Measurements from ENCODE around the gene FXYD2. TPM values are rescaled to one million over a fixed set of nuclear protein-coding genes. Genes with fewer than 3 reads are reported as not detected.
A peak's percentile ranks its signal among the peaks of the same experiment; 100 is the strongest.

The FXYD2 gene
- total and polyA plus RNA-seq, 2 of the 13 experiments (the other 11 are each of a cell fraction or from before 2014, with no cell fraction given), result 45.9 to 106 TPM

DNA sequence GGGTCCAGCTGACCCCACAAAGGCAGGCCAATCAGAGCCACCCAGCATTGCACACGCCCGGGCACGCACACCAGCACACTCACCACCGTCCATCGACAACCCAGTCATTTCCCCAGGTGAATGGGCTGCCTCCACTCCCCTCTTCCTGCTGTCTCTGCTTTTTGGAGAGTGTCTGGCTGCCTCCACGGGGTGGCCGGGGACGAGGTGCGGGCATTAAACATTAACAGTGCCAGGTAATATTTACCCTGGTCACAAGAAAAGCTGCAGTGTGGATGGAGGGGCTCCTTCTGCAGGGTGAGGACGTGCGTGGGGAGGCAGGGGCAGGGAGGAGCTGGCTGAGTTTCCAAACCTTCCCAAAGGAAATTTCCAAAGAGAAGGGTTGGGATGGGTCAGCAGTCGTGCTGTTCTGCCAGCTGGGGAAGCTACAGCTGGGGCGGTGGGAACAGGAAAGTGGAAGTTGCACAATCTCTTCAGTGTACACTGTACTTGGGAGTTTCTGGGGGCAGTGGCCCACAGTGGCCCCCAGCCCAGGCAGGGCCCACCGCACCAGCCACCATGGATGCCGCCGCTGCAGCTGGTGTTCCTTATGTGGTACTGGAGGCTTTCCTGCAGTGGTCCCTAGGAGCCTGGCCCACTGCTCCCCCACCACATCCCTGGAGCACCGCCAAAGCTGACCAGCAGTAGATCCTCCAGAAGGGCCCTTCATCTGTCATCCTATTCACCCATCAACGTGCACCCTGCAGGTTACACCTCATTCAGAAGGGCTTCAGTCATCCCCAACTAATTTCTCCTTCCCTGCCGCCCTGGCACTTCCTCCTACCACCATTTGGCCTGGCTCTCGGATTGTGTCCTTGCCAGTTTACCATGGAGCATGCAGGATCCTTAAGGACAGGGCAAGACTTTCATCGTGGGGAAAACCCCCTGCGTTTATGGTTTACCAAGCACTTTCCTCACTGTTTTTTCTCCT is at the start of gene FXYD2 (continued):
- TF ChIP-seq, protein P1, sequence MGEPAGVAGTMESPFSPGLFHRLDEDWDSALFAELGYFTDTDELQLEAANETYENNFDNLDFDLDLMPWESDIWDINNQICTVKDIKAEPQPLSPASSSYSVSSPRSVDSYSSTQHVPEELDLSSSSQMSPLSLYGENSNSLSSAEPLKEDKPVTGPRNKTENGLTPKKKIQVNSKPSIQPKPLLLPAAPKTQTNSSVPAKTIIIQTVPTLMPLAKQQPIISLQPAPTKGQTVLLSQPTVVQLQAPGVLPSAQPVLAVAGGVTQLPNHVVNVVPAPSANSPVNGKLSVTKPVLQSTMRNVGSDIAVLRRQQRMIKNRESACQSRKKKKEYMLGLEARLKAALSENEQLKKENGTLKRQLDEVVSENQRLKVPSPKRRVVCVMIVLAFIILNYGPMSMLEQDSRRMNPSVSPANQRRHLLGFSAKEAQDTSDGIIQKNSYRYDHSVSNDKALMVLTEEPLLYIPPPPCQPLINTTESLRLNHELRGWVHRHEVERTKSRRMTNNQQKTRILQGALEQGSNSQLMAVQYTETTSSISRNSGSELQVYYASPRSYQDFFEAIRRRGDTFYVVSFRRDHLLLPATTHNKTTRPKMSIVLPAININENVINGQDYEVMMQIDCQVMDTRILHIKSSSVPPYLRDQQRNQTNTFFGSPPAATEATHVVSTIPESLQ (CRISPR knock-in tag; conservative IDR thresholded peaks at IDR 0.05), result no peak
- TF ChIP-seq TBL1XR1 (IDR thresholded peaks at IDR 0.05; ENCODE audit: borderline replicate concordance, low read length, partially characterized antibody) (no peak), ELF1 (CRISPR knock-in tag; IDR thresholded peaks at IDR 0.05) (no peak), SNAPC5 (CRISPR knock-in tag; IDR thresholded peaks at IDR 0.05; ENCODE audit: borderline replicate concordance) (no peak), ZNF33A (CRISPR knock-in tag; IDR thresholded peaks at IDR 0.05; ENCODE audit: borderline replicate concordance) (no peak), FOXA1 (IDR thresholded peaks at IDR 0.05) (no peak), FOXA1 (CRISPR knock-in tag; IDR thresholded peaks at IDR 0.05) (no peak), PPARG (CRISPR knock-in tag; conservative IDR thresholded peaks at IDR 0.05) (no peak), ZNF569 (CRISPR knock-in tag; IDR thresholded peaks at IDR 0.05; ENCODE audit: borderline replicate concordance) (no peak), ZNF337 (CRISPR knock-in tag; IDR thresholded peaks at IDR 0.05; ENCODE audit: borderline replicate concordance, low read depth) (no peak), NR2F6 (IDR thresholded peaks at IDR 0.05) (no peak), NR2F6 (CRISPR knock-in tag; IDR thresholded peaks at IDR 0.05) (no peak), TOE1 (CRISPR knock-in tag; IDR thresholded peaks at IDR 0.05) (no peak), ZNF441 (CRISPR knock-in tag; IDR thresholded peaks at IDR 0.05; ENCODE audit: borderline replicate concordance) (no peak), JUND (CRISPR knock-in tag; IDR thresholded peaks at IDR 0.05) (no peak), EZH2 (conservative IDR thresholded peaks at IDR 0.05; ENCODE audit: low read depth, low read length) (no peak), HOXA7 (CRISPR knock-in tag; IDR thresholded peaks at IDR 0.05) (no peak), TRIM22 (IDR thresholded peaks at IDR 0.05) (no peak), ZSCAN31 (CRISPR knock-in tag; IDR thresholded peaks at IDR 0.05; ENCODE audit: low read depth) (no peak), ZNF546 (CRISPR knock-in tag; conservative IDR thresholded peaks at IDR 0.05) (no peak), SUZ12 (IDR thresholded peaks at IDR 0.05; ENCODE audit: low read depth, low read length) (no peak), ZBTB34 (CRISPR knock-in tag; IDR thresholded peaks at IDR 0.05) (0 out of 2 replicates have a peak, but pooled peaks have one; percentile 44), FOXO1 (CRISPR knock-in tag; IDR thresholded peaks at IDR 0.05) (no peak), ZNF274 (CRISPR knock-in tag; IDR thresholded peaks at IDR 0.05) (peak; percentile 67; the same call in 1 of the 2 replicates), ZNF777 (CRISPR knock-in tag; IDR thresholded peaks at IDR 0.05) (no peak)
- TF ChIP-seq, protein P2, sequence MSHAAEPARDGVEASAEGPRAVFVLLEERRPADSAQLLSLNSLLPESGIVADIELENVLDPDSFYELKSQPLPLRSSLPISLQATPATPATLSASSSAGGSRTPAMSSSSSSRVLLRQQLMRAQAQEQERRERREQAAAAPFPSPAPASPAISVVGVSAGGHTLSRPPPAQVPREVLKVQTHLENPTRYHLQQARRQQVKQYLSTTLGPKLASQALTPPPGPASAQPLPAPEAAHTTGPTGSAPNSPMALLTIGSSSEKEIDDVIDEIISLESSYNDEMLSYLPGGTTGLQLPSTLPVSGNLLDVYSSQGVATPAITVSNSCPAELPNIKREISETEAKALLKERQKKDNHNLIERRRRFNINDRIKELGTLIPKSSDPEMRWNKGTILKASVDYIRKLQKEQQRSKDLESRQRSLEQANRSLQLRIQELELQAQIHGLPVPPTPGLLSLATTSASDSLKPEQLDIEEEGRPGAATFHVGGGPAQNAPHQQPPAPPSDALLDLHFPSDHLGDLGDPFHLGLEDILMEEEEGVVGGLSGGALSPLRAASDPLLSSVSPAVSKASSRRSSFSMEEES (CRISPR knock-in tag; IDR thresholded peaks at IDR 0.05), result no peak

Data from HepG2 (cell line).